Effector memory CD8-positive, alpha-beta T cell (primary cell): Measurements from ENCODE around the gene CTCFL.

Experiments used
- ATAC-seq: fragments of 150-1000 bp; cut with Tn5 transposase; replicated peaks from 2 replicates; pipeline ENCODE4 v1.10.0; 2021; ENCODE audit warnings: mild to moderate bottlenecking, moderate library complexity
- DNase-seq, 3 experiments: peaks; one replicate each; pipeline ENCODE4 v3.0.0; 2021
- H3K27ac Mint-ChIP-seq, 2 donors: one replicate each; pipeline ENCODE4 v1.8.0; 2022; ENCODE audit warnings: mild to moderate bottlenecking in 2 of 2, mixed read lengths in 2 of 2, moderate library complexity in 2 of 2
- H3K27me3 Mint-ChIP-seq, 2 donors: one replicate each; pipeline ENCODE4 v1.8.0; 2022; ENCODE audit warnings: mixed read lengths in 2 of 2
- H3K36me3 Mint-ChIP-seq: one replicate; pipeline ENCODE4 v1.8.0; 2022; ENCODE audit warnings: mild to moderate bottlenecking, moderate library complexity, mixed read lengths; ENCODE audit not compliant: insufficient read depth
- H3K4me1 Mint-ChIP-seq, 2 donors: one replicate each; pipeline ENCODE4 v1.8.0; 2022; ENCODE audit warnings: low read depth in 2 of 2, mixed read lengths in 2 of 2
- H3K4me3 Mint-ChIP-seq, 2 donors: one replicate each; pipeline ENCODE4 v1.8.0; 2022; ENCODE audit warnings: mild to moderate bottlenecking in 2 of 2, mixed read lengths in 2 of 2, moderate library complexity in 2 of 2
- H3K9me3 Mint-ChIP-seq, 2 donors: one replicate each; pipeline ENCODE4 v1.8.0; 2022; ENCODE audit warnings: mixed read lengths in 2 of 2

The CTCFL gene

GRCh38 chr20:57483287-57484050 lies 41.5 kb downstream of the CTCFL start:
- DNase-seq (no peak), ATAC-seq (peak; percentile 49)
- peaks cover 8 to 10% of the 10 kb centered on the region in 2 donors for H3K4me1 Mint-ChIP-seq
- no peak overlapping the region for H3K4me3 Mint-ChIP-seq
- peaks cover 2% of the 10 kb centered on the region for H3K36me3 Mint-ChIP-seq
- H3K9me3 Mint-ChIP-seq = no peaks in the 10 kb centered on the region
- peaks cover 8 to 44% of the 10 kb centered on the region in 2 donors for H3K27me3 Mint-ChIP-seq
- H3K27ac Mint-ChIP-seq = peak overlapping the region in 1 of 2 donors; percentile 69

DNA sequence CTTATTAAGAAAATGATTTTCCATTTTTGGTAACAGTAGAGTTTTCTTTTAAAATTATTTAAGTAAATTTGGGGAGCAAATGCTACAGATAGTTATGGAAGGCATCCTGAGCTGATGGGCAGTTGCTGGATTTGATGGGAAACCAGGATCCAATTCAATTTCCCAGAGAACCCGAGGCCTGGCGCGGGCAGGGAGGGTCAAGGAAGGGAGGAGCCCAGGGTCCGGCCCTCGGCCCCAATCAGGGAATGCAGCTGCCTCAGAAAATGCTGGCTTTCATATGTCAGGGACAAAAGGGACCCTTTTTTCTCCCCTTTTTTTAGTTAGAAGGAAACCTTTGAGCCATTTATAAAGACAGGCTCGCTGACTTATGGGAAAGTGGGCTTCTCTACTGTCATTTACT lies 42.1 kb downstream of the CTCFL start:
- Mint-ChIP-seq H3K4me3 (no peak overlapping the region), H3K27ac (peak overlapping the region in 1 of 2 donors; percentile 69), H3K36me3 (peaks cover 2% of the 10 kb centered on the region), H3K4me1 (peaks cover 8 to 10% of the 10 kb centered on the region in 2 donors), H3K9me3 (no peaks in the 10 kb centered on the region), H3K27me3 (peaks cover 14 to 48% of the 10 kb centered on the region in 2 donors)
- no peak for DNase-seq
- ATAC-seq = no peak

DNA sequence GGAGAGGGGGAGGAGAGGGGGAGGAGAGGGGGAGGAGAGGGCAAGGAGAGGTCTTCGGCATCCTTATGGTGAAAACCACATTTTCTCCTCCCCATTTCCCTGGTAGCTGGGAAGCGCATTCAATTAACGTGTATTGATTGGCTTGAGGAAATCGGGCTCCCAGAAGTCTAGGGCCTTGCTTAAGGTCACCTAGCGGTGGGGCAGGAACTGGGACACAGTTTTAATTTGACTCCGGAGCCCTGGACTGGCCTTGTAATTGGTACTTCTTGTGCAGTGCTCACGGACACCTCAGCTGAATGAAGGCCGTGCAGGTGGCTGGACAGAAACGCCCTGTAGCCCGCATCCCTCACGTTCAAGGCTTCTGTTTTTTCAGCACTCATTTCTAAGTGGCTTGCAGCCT lies 42.8 kb downstream of the CTCFL start:
- Mint-ChIP-seq H3K9me3 (no peaks in the 10 kb centered on the region), H3K4me3 (no peak overlapping the region), H3K4me1 (peaks cover 8 to 10% of the 10 kb centered on the region in 2 donors), H3K36me3 (peaks cover 2% of the 10 kb centered on the region), H3K27me3 (peaks cover 19 to 54% of the 10 kb centered on the region in 2 donors), H3K27ac (no peak overlapping the region)
- DNase-seq (no peak), ATAC-seq (no peak)

GRCh38 chr20:57481281-57481711 lies 43.6 kb downstream of the CTCFL start:
- no peak overlapping the region for H3K27ac Mint-ChIP-seq
- ATAC-seq = no peak

GRCh38 chr20:57480444-57481160 lies 44.3 kb downstream of the CTCFL start:
- peaks cover 2% of the 10 kb centered on the region for H3K36me3 Mint-ChIP-seq
- H3K27me3 Mint-ChIP-seq = peaks cover 15 to 54% of the 10 kb centered on the region in 2 donors
- H3K4me1 Mint-ChIP-seq = peaks cover 8 to 10% of the 10 kb centered on the region in 2 donors
- H3K9me3 Mint-ChIP-seq = no peaks in the 10 kb centered on the region
- H3K4me3 Mint-ChIP-seq = peak overlapping the region in 1 of 2 donors; percentile 17
- no peak overlapping the region for H3K27ac Mint-ChIP-seq
- peak; percentile 37 for ATAC-seq
- DNase-seq = no peak

More at GRCh38 chr20:57481281-57481711, 43.6 kb downstream of the CTCFL start:
- H3K4me3 Mint-ChIP-seq = no peak overlapping the region
- peaks cover 8 to 10% of the 10 kb centered on the region in 2 donors for H3K4me1 Mint-ChIP-seq
- no peak for DNase-seq
- H3K9me3 Mint-ChIP-seq = no peaks in the 10 kb centered on the region
- H3K36me3 Mint-ChIP-seq = peaks cover 2% of the 10 kb centered on the region
- peaks cover 19 to 54% of the 10 kb centered on the region in 2 donors for H3K27me3 Mint-ChIP-seq

DNA sequence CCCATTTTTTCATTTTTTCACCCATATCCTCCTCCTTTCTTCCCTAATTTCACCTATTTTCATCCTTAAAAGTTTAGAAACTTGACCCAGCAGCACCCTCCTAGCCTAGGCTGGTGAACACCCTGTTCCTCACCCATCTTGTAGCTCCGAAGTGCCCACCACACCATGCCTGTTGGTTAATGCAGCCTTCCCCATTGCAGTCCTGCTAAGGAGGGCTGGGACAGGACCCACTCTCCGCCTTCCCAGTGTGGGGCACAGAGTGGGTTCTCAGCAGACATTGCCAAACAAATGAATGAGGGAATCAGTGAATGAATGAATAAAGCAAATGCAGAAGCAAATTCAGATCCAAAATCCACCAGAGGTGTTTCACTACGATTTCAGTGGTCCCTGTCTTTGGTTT lies 45.7 kb downstream of the CTCFL start:
- peaks cover 2% of the 10 kb centered on the region for H3K36me3 Mint-ChIP-seq
- H3K4me1 Mint-ChIP-seq = peaks cover 8 to 10% of the 10 kb centered on the region in 2 donors
- H3K27me3 Mint-ChIP-seq = peaks cover 11 to 46% of the 10 kb centered on the region in 2 donors
- H3K9me3 Mint-ChIP-seq = no peaks in the 10 kb centered on the region
- ATAC-seq (no peak), DNase-seq (no peak)
- H3K4me3 Mint-ChIP-seq = no peak overlapping the region
- no peak overlapping the region for H3K27ac Mint-ChIP-seq

GRCh38 chr20:57478176-57478575 lies 46.8 kb downstream of the CTCFL start:
- Mint-ChIP-seq H3K36me3 (peaks cover 2% of the 10 kb centered on the region), H3K4me3 (no peak overlapping the region), H3K9me3 (no peaks in the 10 kb centered on the region), H3K4me1 (peaks cover 11 to 12% of the 10 kb centered on the region in 2 donors), H3K27ac (no peak overlapping the region), H3K27me3 (peaks cover 11 to 36% of the 10 kb centered on the region in 2 donors)
- ATAC-seq = no peak
- DNase-seq = no peak

GRCh38 chr20:57476641-57477461 lies 48.1 kb downstream of the CTCFL start:
- Mint-ChIP-seq H3K27ac (no peak overlapping the region), H3K27me3 (peaks cover 11 to 34% of the 10 kb centered on the region in 2 donors), H3K36me3 (peaks cover 2% of the 10 kb centered on the region), H3K4me3 (no peak overlapping the region), H3K4me1 (peaks cover 14 to 15% of the 10 kb centered on the region in 2 donors), H3K9me3 (no peaks in the 10 kb centered on the region)
- ATAC-seq (no peak), DNase-seq (no peak)

GRCh38 chr20:57476084-57476526 lies 48.8 kb downstream of the CTCFL start:
- DNase-seq = no peak

DNA sequence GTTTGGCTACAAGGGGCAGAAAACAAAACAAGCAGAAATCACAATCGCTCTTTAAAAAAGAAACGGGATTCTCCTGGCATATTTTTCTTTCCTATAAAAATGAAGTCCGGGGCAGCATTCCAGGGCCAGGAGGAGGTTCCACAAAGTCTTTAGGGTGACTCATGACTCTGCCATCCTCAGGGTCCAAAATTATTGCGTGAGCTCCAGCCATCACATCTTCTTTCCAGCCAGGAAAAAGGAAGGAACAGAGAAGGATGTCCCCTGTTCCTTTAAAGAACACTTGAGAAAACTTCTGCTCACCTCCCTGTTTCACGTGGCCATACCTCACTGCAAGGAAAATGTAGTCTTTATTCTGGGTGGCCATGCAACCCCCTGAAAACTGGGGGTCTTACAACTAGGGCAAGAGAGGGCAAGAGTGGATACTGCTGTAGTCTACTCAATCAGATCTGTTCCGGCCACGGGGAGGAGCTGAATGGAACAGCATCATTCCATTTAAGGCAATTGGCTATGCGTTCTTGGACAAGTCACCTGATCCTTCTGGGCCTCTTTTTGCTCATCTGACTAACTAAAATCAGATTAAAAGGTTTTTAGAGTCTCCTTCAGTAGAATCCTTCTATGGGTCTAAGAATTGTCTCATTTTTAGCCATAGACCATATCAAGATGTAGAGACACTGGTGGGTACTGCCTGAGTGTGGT lies 49.4 kb downstream of the CTCFL start:
- no peaks in the 10 kb centered on the region for H3K36me3 Mint-ChIP-seq
- peaks cover 11 to 22% of the 10 kb centered on the region in 2 donors for H3K27me3 Mint-ChIP-seq
- peaks cover 12% of the 10 kb centered on the region in 2 donors for H3K4me1 Mint-ChIP-seq
- no peak overlapping the region for H3K27ac Mint-ChIP-seq
- no peak overlapping the region for H3K4me3 Mint-ChIP-seq
- ATAC-seq (no peak), DNase-seq (no peak)
- H3K9me3 Mint-ChIP-seq = no peaks in the 10 kb centered on the region

More at GRCh38 chr20:57476084-57476526, 48.8 kb downstream of the CTCFL start:
- peak; percentile 32 for ATAC-seq
- Mint-ChIP-seq H3K27ac (no peak overlapping the region), H3K4me1 (peaks cover 10 to 12% of the 10 kb centered on the region in 2 donors), H3K4me3 (no peak overlapping the region), H3K9me3 (no peaks in the 10 kb centered on the region), H3K36me3 (no peaks in the 10 kb centered on the region), H3K27me3 (peaks cover 11 to 27% of the 10 kb centered on the region in 2 donors)

GRCh38 chr20:57474816-57475215 lies 50.1 kb downstream of the CTCFL start:
- peaks cover 11 to 19% of the 10 kb centered on the region in 2 donors for H3K27me3 Mint-ChIP-seq
- H3K27ac Mint-ChIP-seq = no peak overlapping the region
- no peaks in the 10 kb centered on the region for H3K9me3 Mint-ChIP-seq
- no peak for ATAC-seq
- H3K4me3 Mint-ChIP-seq = no peak overlapping the region
- H3K4me1 Mint-ChIP-seq = peaks cover 12% of the 10 kb centered on the region in 2 donors
- no peaks in the 10 kb centered on the region for H3K36me3 Mint-ChIP-seq
- no peak for DNase-seq

- no peak for ATAC-seq
- Mint-ChIP-seq H3K9me3 (no peaks in the 10 kb centered on the region), H3K27ac (no peak overlapping the region)
Observed at GRCh38 chr20:57474205-57474604, 50.7 kb downstream of the CTCFL start.

More at GRCh38 chr20:57474205-57474604, 50.7 kb downstream of the CTCFL start:
- H3K4me3 Mint-ChIP-seq = no peak overlapping the region
- peaks cover 2% of the 10 kb centered on the region for H3K36me3 Mint-ChIP-seq
- no peak for DNase-seq
- peaks cover 11 to 16% of the 10 kb centered on the region in 2 donors for H3K27me3 Mint-ChIP-seq
- peaks cover 12% of the 10 kb centered on the region in 2 donors for H3K4me1 Mint-ChIP-seq
